HG03521 (cell line): ENCODE results near the gene GUCY1A1.

Experiments
- ATAC-seq: cut with Tn5 transposase; IDR thresholded peaks from one replicate; pipeline ENCODE4 v1.9.1; 2021; ENCODE audit warnings: mild to moderate bottlenecking, moderate library complexity; ENCODE audit not compliant: unreplicated experiment

Gene GUCY1A1

DNA sequence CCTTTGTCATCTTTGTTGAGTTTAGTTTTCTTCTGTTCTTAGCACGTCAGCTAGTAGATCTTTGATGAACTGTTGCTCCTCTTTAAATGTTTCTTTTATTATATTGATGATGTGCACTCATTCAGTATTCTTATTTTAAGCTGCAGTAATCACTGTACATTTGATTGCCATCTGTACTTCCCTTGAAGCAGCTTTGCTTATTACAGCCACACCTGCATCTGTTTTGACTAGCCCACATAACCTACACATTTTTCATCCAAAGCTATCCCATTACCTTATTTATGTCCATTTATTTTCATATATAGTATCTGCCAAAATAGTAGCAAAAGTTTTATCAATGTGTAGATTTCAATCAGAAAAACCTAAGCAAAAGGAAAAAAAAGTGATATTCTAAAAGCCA lies 68.3 kb downstream of the GUCY1A1 start:
- no peak for ATAC-seq

DNA sequence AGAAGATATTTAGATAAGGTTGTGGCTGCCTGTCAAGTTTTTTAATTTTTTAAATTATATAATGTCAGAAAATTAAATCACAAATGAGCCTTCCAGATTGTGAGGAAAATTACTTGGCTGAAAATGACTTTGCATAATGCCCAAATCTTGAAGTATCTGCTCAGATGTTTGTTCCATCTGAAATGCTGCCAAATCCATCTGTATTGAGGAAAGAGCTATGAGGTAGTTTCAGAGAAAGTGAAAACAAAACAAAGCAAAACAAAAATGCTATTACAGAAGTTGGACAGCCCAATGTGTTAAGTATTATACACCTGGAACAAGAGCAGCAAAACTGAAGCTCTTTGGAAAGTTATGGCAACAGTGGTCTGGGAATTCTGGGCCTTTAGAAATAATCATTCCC lies 68.8 kb downstream of the GUCY1A1 start:
- ATAC-seq = no peak

DNA sequence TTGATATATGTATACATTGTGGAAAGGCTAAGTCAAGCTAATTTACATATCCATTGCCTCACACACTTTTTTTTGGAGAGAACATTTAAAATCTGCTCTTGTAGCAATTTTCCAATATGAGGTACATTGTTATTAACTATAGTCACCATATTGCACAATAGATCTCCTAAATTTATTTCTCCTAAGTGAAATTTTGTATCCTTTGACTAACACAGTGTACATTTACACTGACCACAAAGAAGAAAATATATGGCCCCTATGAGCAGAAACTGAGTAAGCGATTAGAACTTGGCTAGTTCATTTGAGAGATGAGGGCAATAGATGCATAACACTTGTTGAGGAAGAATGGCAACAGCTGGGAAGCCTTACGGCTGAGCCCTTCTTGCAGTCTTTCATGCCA lies 71.9 kb downstream of the GUCY1A1 start:
- no peak for ATAC-seq

DNA sequence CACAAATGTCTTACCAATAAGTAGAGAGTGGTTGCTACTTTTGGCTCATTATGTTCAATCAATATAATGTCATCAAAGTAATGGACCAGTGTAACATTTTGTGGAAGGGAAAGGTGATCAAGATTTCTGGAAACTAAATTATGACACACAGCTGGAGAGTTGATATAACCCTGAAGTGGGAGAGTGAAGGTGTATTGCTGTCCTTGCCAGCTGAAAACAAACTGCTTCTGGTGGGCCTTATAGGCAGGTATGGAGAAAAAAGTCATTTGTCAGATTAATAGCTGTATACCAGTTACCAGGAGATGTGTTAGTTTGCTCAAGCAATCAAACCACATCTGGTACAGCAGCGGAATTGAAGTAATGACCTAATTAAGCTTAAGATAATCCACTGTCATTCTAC lies 74.9 kb downstream of the GUCY1A1 start:
- no peak for ATAC-seq

DNA sequence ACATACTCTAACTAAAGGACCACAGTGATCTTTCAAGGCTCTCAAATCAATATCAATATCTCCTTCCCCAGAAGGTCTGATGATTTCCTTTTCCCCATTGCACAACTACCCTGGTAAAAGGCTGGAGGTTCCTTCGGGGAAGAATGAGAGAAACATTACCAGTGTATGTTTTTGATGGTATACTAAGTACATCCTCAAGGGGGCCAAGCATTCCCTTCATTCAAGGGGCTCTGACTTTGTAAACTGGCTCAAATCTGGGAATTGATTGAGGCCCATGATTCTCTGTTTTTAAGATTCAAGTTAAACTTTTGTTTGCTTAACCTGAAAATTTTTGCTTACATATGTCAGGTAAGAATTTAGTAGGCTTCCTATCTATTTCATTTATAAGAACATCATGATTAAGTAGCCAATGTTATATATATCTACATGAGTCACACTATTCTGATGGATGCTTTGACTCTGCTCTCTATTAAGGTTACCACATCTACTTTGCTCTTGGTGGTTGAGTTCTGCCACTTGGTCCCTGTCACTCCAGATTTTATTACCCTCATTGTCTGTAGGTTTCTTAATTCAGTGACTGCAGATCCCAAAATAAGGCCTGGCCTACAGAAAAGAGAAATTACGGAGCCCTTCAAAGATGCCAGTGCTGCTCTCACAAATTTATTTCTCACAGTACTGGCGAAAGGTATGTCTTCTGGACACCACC lies 75.8 kb downstream of the GUCY1A1 start:
- no peak for ATAC-seq

DNA sequence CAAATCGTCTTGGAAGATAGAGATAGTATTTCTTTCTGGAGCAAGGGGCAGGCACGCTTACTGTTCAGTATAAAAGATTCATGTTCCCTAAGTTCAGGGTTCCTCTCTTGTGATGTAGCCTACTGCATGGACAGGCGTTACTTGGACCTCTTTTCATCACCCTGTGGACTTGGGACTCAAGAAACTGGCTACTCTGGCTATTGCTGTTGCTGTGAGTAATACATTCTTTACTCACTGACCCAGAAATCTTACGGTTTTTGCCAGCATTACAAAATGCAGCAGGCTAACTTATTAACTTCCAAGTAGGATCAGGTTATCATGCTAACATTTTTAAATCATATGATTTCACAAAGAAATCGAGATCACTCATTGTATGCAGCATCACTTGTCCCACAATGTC lies 79.3 kb downstream of the GUCY1A1 start:
- no peak for ATAC-seq

DNA sequence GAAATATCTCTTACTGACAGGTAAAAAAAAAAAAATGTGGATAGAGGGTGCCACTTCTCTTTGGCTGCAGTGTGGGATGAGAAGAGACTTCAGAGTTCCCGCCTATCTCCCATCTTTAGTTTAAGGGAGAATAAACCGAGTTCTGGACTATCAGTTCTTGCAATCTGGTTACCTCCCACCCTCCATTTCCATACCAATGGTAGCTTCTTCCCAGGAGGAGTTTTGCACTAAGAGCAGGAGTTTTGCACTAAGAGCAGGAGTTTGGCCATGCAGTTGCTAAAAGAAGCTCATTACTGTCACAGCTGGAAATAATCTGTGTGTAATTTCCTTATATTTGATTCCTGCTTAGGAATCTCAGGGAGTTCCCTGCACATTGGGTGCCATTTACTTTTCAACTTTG lies 81.4 kb downstream of the GUCY1A1 start:
- no peak for ATAC-seq

DNA sequence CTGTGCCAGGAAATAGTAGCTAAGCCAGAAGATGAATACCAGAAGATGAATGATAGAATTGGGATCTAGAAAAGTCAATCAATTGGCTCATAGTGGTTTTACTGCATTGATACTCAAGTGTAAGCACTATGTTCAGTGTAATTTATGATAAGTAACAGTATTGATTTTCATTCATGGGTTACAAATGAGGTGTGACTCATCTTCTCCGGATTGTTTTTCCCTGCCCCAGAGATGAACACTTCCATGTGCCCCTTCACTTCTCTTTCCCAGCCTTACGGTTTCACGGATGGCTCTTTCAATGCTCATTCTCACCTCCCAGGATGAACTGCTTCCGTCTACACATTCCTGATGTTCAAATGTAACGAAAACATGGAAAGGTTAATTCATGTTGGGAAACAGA lies 82.4 kb downstream of the GUCY1A1 start:
- no peak for ATAC-seq

DNA sequence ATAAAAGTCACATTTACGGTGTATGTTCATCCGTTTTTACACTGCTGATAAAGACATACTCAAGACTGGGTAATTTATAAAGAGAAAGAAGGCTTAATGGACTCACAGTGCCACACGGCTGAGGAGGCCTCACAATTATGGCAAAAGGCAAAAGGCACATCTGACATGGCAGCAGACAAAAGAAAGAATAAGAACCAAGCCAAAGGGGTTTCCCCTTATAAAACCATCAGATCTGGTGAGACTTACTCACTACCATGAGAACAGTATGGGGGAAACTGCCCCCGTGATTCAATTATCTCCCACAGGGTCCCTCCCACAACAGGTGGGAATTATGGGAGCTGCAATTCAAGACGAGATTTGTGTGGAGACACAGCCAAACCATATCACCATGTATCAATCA lies 84.9 kb downstream of the GUCY1A1 start:
- no peak for ATAC-seq

DNA sequence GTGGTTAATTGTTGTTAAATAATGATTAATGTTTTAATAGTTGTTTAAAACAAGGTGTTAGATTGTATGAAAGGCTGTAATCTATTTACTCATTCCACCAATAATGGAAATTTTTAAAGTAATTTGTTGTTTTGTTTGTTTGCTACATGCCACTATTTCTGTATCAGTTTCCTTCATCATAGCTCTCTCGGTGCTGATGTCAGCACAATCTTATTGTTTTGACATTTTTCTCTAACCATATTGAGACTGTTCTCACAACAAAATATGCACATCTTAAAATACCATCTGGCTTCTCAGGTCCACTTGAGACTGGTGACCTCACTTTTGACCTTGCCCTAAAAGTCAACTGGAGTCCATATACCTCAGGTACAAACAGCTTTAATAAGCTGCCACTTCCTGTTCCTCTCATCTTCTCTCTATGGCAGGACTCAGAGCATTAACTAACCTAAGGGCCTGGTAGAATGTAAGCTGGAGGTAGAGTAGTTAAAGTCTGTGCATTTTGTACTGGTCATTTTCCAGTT lies 91.2 kb downstream of the GUCY1A1 start:
- ATAC-seq = no peak

DNA sequence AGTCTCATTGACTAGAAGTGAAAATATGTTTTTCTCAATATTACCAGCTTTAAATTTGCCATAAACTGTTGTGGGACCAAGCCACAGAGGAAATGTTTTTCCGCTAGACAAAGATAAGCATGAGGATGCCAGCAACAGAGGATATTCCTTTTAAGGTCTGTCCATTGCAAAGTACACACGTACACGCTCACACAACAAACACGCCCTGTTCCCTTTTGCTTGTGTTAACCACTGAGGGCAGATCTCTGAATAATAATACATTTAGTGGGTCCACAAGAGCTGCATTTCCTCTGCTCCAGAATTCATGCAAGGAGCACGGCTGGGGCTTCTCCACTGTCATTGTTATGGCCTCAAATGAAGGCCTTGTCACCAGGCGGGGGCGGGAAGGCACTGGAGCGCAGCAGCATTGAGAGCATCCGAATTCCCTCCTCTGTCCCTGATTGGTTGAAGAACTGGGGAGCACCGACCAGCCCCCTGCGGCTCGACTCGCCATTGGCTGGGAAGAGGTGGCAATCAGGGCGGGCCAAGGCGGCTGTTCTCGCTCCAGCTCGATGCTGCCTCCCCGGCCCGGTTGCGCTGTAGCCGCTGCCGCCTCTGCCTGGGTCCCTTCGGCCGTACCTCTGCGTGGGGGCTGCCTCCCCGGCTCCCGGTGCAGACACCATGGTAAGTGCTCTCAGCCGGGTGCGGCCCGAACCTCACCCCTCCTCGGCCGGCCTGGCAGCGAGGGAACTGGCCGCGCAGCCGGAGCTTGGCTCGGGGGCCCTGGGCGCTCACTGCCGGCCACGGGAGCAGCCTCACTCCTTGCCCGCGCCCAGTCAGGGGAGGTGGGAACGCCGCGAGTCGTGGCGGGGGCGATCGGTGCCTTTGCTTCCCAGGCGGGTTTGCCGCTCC lies 92.1 kb downstream of the GUCY1A1 start, which contains the start of gene GUCY1B1:
GUCY1B1 (plus strand) TSS at position 541 of the 891 bp plus-strand sequence; CDS start at position 661, 120 bp downstream.
- peak; percentile 96 for ATAC-seq

DNA sequence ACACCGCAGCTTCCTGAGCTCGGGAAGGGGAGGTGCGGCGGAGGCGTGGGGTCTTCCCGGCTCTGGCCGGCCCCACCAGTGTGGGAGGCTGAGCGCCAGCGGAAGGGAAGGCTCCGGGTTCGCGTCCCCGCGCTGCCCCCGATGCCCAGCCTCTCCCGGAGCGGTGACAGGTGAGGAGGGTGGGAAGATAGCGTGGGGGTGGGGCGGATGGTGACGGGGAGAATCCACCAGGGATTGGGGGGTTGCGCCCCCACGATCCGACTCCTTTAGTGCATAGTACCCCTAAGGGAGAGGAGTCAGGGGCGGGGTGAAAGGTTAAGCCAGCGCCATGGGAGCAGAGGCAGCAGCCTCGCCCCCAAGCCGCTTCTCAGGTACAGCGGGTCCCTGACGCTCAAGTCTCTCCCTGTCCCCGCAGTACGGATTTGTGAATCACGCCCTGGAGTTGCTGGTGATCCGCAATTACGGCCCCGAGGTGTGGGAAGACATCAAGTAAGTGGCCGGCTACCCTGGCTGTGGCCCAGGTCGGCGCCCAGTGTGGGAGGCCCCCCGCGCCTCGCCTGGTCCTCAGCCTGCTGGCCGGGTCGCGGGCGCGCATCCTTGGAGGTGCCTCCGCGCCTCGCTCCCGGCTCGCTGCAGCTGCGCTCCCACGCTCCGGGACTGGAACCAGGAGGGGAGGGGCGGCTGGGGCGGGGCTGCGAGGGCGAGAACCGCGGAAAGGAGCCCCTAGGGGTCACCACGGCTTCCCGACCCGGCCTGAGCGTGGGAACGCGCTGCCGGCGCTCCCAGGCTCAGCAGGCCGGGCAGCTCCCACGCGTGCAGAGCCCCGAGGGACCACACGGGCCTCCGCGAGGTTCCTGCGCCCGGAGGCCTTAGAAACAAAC lies 93.0 kb downstream of the GUCY1A1 start:
- ATAC-seq = peak; percentile 21

DNA sequence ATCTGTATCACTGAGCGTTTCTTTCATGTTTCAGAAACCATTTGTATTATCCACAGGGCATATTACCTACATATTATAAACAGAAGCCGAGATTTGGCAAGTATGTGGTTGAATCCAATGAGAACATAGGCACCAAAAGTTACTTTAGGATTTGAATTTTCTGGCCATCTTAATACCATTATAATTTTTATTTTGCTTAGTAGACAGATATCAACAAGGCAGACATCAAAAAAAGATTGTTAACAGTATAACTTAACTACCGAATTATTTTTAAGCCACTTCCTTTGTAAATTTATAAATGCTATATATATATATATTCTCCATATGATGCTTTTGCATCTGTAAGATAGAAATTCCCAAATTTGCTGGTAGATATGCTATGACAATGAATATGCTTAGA lies 94.4 kb downstream of the GUCY1A1 start:
- no peak for ATAC-seq

DNA sequence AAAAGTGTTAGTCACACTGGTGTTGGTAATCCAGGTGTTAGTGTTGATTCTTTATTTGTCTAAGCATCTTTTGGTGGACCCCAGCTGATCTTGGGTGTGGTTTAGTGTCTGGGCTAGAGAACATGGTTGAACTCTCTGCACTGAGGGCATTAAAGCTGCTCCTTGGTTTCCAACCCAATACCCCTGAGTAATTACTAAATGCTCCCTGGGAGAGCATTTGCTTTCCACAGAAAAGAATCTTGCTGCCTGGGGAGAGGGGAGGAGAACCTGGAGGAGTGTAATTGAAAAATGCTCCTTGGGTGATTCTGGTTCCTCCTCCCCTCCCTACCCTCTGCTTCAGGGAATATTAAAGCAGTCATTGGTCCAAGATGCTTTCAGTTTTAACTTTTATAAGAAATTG lies 95.3 kb downstream of the GUCY1A1 start:
- no peak for ATAC-seq

DNA sequence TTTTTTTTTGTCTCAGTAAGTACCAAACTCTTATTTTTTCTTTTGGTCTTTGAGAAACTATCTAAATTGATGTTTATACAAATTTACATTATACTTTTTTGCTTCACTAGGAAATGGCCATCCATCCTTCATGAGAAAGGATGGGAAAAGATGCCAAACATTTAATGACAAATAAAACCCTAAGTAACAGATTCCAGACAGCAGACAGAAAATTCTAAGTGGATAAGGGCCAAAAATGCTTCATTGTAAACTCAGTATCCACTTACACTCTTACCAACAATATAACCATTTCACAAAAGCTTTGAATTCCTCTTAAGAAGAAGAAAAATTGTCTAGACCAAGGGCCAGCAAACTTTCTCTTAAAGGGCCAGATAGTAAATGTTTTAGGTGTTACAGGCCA lies 95.7 kb downstream of the GUCY1A1 start:
- no peak for ATAC-seq

DNA sequence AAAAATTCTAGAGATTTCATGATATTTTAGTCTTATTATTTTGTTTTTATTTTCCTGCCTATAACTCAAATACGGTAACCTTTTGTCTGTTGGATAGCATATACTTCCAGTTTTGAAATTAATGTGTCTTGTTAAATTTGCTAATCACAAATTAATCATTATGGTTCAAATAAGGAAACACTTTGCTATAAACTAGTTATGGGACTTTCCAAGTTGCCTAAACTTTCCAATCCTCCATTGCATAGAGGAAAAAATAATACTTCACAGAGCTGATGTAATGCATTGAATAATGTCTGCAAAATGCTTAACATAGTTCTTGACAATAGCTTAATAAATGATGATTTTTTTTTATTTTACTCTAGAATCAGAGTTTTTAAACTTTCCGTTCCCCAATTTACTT lies 96.9 kb downstream of the GUCY1A1 start:
- ATAC-seq = no peak

DNA sequence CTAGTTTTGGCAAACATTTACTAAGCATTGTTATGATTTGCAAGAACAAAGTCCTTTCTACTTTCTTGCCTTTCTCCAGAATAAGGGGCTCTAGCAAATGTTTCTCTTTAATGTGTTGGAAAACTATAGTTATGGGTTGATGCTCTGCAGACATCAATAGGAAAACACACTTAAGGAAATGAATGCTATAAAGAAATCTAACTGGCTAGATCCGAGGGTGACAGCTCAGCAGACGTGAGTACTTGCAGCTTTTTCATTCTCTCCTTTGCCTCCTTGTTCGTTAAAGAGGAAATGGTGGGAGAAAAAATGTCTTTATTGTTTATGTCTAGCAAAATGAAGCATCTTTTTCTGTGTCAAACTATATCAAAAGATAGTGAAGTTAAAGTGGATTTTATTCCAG lies 98.5 kb downstream of the GUCY1A1 start:
- no peak for ATAC-seq

DNA sequence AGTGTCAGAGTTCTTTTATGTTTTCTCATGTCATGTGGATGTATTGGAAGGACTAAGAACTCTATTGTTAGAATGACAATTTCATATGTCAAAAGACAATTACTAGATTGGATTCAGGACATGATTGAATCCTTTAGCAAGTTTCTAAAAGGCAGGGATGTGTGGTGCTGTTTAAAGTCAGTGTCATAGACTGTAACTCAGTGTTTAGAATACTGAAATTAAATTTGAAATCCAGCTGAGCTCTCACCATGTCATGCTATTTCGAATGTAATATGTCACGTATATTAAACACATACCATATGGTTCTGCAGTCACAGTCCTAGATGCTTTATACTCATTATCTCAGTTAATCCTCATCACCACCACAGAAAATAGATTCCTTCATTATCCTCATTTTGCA lies 100.0 kb downstream of the GUCY1A1 start:
- ATAC-seq = no peak

DNA sequence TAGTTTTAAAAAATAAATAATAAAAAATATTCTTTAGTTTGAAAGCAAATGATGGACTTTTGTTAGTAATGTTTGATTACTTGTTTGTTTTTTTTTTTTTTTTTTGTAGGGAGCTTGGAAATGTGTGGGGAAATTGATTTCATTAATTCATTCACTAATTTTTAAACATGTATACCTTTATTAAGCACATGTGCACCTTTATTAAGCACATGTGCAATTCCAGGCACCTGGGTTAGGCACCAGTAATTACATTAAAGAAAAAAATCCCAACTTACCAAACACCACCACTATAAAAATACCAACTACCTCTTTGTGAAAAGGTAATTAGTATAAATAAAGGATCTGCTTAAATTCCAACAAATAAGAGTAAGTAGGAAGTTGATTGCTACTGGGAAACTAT lies 101.7 kb downstream of the GUCY1A1 start:
- no peak for ATAC-seq

DNA sequence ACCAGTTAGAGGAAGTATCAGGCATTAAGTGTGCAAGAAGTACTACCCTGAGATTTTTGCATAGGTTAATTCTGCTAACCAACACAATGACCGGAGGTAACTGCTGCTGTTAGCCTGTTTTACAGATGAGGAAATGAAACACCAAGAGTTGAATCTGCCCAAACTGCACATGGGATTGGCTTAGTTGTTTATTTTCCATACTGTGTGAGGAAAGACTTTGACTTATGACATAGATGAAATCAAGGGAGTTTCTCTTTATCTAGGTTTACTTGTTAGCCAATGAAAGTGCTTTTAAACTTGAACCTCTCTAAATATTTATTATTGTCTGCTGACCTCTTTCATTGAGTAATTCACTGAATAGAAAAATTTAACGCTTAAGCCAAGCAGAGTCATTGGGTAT lies 102.4 kb downstream of the GUCY1A1 start:
- peak; percentile 45 for ATAC-seq
